GM12878 (cell line): Measurements from ENCODE around the gene ERC2. TPM values are rescaled to one million over a fixed set of nuclear protein-coding genes. Genes with fewer than 3 reads are reported as not detected.

Source experiments
- ATAC-seq: fragments of 200-7000 bp; cut with Tn5 transposase; 3 replicates; pipeline ENCODE4 v1.9.1; 2020; ENCODE audit warnings: mild to moderate bottlenecking, moderate library complexity
- BruUV-seq: library from RNA; stranded (reverse); fragments of 400-500 nt; replicated peaks from 2 replicates; lab custom pipeline; 2021; lab: Mats Ljungman, UMichigan
- CTCF ChIA-PET: fragments of 300-600 bp; sonication (Branson Sonifier 250); formaldehyde crosslinking; extraction: SDS; loops from one replicate; lab custom pipeline; 2021; ENCODE audit warnings: inconsistent platforms; lab: Yijun Ruan, JAX
- POLR2A ChIA-PET: fragments of 350-600 bp; formaldehyde crosslinking; extraction: SDS; loops from one replicate; lab custom pipeline; 2021; ENCODE audit warnings: inconsistent platforms; lab: Charles Lee
- RAD21 ChIA-PET: fragments of 300-600 bp; sonication (Branson Sonifier 250); formaldehyde crosslinking; loops from one replicate; lab custom pipeline; 2023; ENCODE audit warnings: antibody characterized with exemption; ENCODE audit not compliant: unreplicated experiment; lab: Charles Lee
- SMC1A ChIA-PET: fragments of 300-600 bp; sonication (Branson Sonifier 250); formaldehyde crosslinking; loops from one replicate; lab custom pipeline; 2023; ENCODE audit not compliant: unreplicated experiment, uncharacterized antibody; lab: Charles Lee
- DNase-seq: peaks from one replicate; pipeline ENCODE4 v3.0.0-alpha.2; 2011; ENCODE audit warnings: low read depth, low spot score
- FAIRE-seq: peaks from 3 replicates; lab custom pipeline; 2011; peaks lifted over from hg19 to GRCh38; lab: Jason Lieb, UNC
- H2AFZ ChIP-seq: 2 replicates; pipeline ENCODE4 v1.6.0; 2011; ENCODE audit warnings: low read depth, low read length, control low read depth; ENCODE audit not compliant: control insufficient read depth
- H3K27ac ChIP-seq: 2 replicates; pipeline ENCODE4 v1.5.1; 2011; ENCODE audit warnings: control low read depth; ENCODE audit not compliant: control insufficient read depth, insufficient read depth
- H3K27me3 ChIP-seq, 2 experiments: replicated peaks in 1 of 2; 2 replicates each; pipeline versions ENCODE4 v1.6.0 to v1.6.1; 2011; ENCODE audit warnings: low read length in 1 of 2; ENCODE audit not compliant: control insufficient read depth in 2 of 2, insufficient read depth in 2 of 2
- H3K36me3 ChIP-seq, 2 experiments: 2 replicates each; pipeline ENCODE4 v1.5.1; 2011; ENCODE audit warnings: low read length in 1 of 2; ENCODE audit not compliant: control insufficient read depth in 2 of 2, insufficient read depth in 2 of 2
- H3K4me1 ChIP-seq: 2 replicates; pipeline ENCODE4 v1.6.1; 2011; ENCODE audit warnings: mild to moderate bottlenecking, low read length, moderate library complexity, mixed read lengths; ENCODE audit not compliant: control insufficient read depth, insufficient read depth
- H3K4me2 ChIP-seq: 2 replicates; pipeline ENCODE4 v1.6.0; 2011; ENCODE audit warnings: control low read depth; ENCODE audit not compliant: control insufficient read depth, insufficient read depth
- H3K4me3 ChIP-seq: fragments of 200-600 bp; sonication (generic); 2 replicates; pipeline ENCODE4 v1.5.1; 2016
- H3K79me2 ChIP-seq: 2 replicates; pipeline ENCODE4 v1.6.0; 2011; ENCODE audit warnings: low read length; ENCODE audit not compliant: control insufficient read depth, insufficient read depth
- H3K9ac ChIP-seq: 2 replicates; pipeline ENCODE4 v1.8.0; 2011; ENCODE audit warnings: low read length, control low read depth, mixed read lengths; ENCODE audit not compliant: control insufficient read depth, insufficient read depth
- H3K9me3 ChIP-seq: replicated peaks from 3 replicates; pipeline ENCODE4 v1.5.1; 2011; ENCODE audit warnings: mild to moderate bottlenecking, low read length; ENCODE audit not compliant: control insufficient read depth, insufficient read depth
- H4K20me1 ChIP-seq: 2 replicates; pipeline ENCODE4 v1.6.0; 2011; ENCODE audit not compliant: control insufficient read depth, insufficient read depth
- E4F1 ChIP-seq: fragments of 450-650 bp; IDR thresholded peaks from 2 replicates; pipeline ENCODE4 v1.6.1; 2018; ENCODE audit warnings: borderline replicate concordance, mild to moderate bottlenecking; ENCODE audit not compliant: partially characterized antibody
- JUND ChIP-seq: IDR thresholded peaks from 2 replicates; pipeline ENCODE4 v1.6.1; 2012; ENCODE audit warnings: low read depth, mild to moderate bottlenecking, low read length, improper control_type of control experiment, moderate library complexity
- NFYB ChIP-seq: IDR thresholded peaks from 2 replicates; pipeline ENCODE4 v1.6.1; 2011; ENCODE audit warnings: low read depth, mild to moderate bottlenecking, low read length, improper control_type of control experiment, moderate library complexity; ENCODE audit not compliant: insufficient read depth
- POLR2A ChIP-seq: IDR thresholded peaks from 2 replicates; pipeline ENCODE4 v1.6.1; 2011; ENCODE audit warnings: low read depth, mild to moderate bottlenecking, low read length
- POLR2AphosphoS5 ChIP-seq: IDR thresholded peaks from 2 replicates; pipeline ENCODE4 v1.6.1; 2011; ENCODE audit warnings: mild to moderate bottlenecking, low read length, inconsistent platforms
- SMARCA5 ChIP-seq: fragments of 450-650 bp; IDR thresholded peaks from 2 replicates; pipeline ENCODE4 v1.6.1; 2017; ENCODE audit warnings: mild to moderate bottlenecking
- SMC3 ChIP-seq: IDR thresholded peaks from 2 replicates; pipeline ENCODE4 v1.6.1; 2011; ENCODE audit warnings: low read length, improper control_type of control experiment, borderline replicate concordance
- SREBF2 ChIP-seq: IDR thresholded peaks from 2 replicates; pipeline ENCODE4 v1.6.1; 2012; ENCODE audit warnings: mild to moderate bottlenecking, low read length
- STAT3 ChIP-seq: IDR thresholded peaks from 2 replicates; pipeline ENCODE4 v1.6.1; 2011; ENCODE audit warnings: low read depth, low read length, improper control_type of control experiment
- TAF1 ChIP-seq: IDR thresholded peaks from 2 replicates; pipeline ENCODE4 v1.6.1; 2011; ENCODE audit warnings: mild to moderate bottlenecking, low read depth, low read length, borderline replicate concordance
- USF2 ChIP-seq: IDR thresholded peaks from 2 replicates; pipeline ENCODE4 v1.6.1; 2011; ENCODE audit warnings: low read depth, low read length, improper control_type of control experiment, borderline replicate concordance
- ZBTB4 ChIP-seq: fragments of 450-650 bp; formaldehyde crosslinking; IDR thresholded peaks from 2 replicates; pipeline ENCODE4 v1.4.0; 2022; ENCODE audit warnings: mild to moderate bottlenecking, moderate library complexity
- ZNF592 ChIP-seq: fragments of 450-650 bp; IDR thresholded peaks from 2 replicates; pipeline ENCODE4 v1.6.1; 2017; ENCODE audit warnings: mild to moderate bottlenecking, moderate library complexity
- WGBS: methylation state at CpG from one replicate; pipeline ENCODE4 v1.1.6; 2016; ENCODE audit warnings: low lambda C conversion rate; ENCODE audit not compliant: insufficient replicate concordance, insufficient coverage; ENCODE audit errors: missing lambda C conversion rate; 5-methylcytosine and 5-hydroxymethylcytosine counted together
- in situ Hi-C: fragments of 300-500 bp; cut with MboI; formaldehyde crosslinking; loops from 9 replicates; pipeline ENCODE4 v1.14.3; 2018; ENCODE audit warnings: mixed read lengths
- intact Hi-C: fragments of 100-400 bp; cut with micrococcal nuclease; formaldehyde crosslinking; loops from one replicate; pipeline ENCODE4 v1.14.2; 2022; ENCODE audit not compliant: unreplicated experiment
- polyA plus RNA-seq, 11 experiments: library from polyadenylated mRNA; depleted of rRNA in 4 of 11; unstranded in 6 of 11; stranded (reverse) in 5 of 11; fragments of >200 nt; fragmentation: Nextera tagmentation in 4 of 11; fragmentation: Illumina TruSeq in 1 of 11; extraction: Ambion mirVana in 4 of 11; extraction: Trizol in 1 of 11; gene quantifications; 1 replicate in 1 of 11; 2 replicates in 10 of 11; pipeline versions ENCODE4 v1.2.1 to v1.2.3, GENCODE V29; 2011 to 2016; ENCODE audit warnings: inconsistent platforms in 2 of 11, missing spikeins in 2 of 11, low read depth in 1 of 11
- total RNA-seq, 4 experiments: library from RNA; depleted of rRNA in 3 of 4; stranded (reverse); fragments of >200 nt in 3 of 4; fragmentation: Illumina TruSeq in 1 of 4; extraction: Trizol in 1 of 4; gene quantifications; 2 replicates each; pipeline versions ENCODE4 v1.2.1 to v1.2.3, GENCODE V29; 2013 to 2021

ERC2 gene
- total and polyA plus RNA-seq, 10 of the 15 experiments (the other 5 are each of a cell fraction or from before 2014, with no cell fraction given), result 0.06 to 1.4 (median 0.12) TPM; not detected in 3

- TF ChIP-seq SMC3, result no peak
- TF ChIP-seq E4F1, result no peak
- TF ChIP-seq JUND, result no peak
- TF ChIP-seq STAT3, result no peak
Measured at GRCh38 chr3:56135941-56136340, 332.3 kb downstream of the ERC2 start (continued).

GRCh38 chr3:56133423-56133822, 334.8 kb downstream of the ERC2 start:
- Histone ChIP-seq H2AFZ (no peak overlapping the region), H3K9me3 (no peaks in the 10 kb centered on the region), H3K4me3 (no peak overlapping the region), H3K27ac (no peak overlapping the region), H3K9ac (no peak overlapping the region), H4K20me1 (no peaks in the 10 kb centered on the region), H3K79me2 (no peaks in the 10 kb centered on the region), H3K4me2 (no peak overlapping the region), H3K27me3 (no peaks in the 10 kb centered on the region), H3K4me1 (no peaks in the 10 kb centered on the region), H3K36me3 (no peaks in the 10 kb centered on the region)
- ChIA-PET SMC1A (no interaction called here), RAD21 (no interaction called here), POLR2A (no interaction called here), CTCF (no interaction called here)
- no peak for FAIRE-seq
- intact Hi-C loops (no loop called here), in situ Hi-C loops (no loop called here)
- WGBS, result 28% methylated on average over 2 of the region's 2 CpGs
- no peak for DNase-seq
- no TSS peak for BruUV-seq
- no peak for ATAC-seq
- no peak for TF ChIP-seq ZBTB4
- no peak for TF ChIP-seq POLR2A
- TF ChIP-seq SMARCA5, result no peak
- TF ChIP-seq ZNF592, result no peak
- TF ChIP-seq POLR2AphosphoS5, result no peak
- no peak for TF ChIP-seq SMC3
- no peak for TF ChIP-seq SREBF2
- TF ChIP-seq NFYB, result no peak
- no peak for TF ChIP-seq TAF1
- TF ChIP-seq USF2, result no peak
